SK-N-SH (cell line): ENCODE measurements around the gene SASH1.

ENCODE experiments used
- EP300 ChIP-seq, 2 experiments: IDR thresholded peaks; 2 replicates each; pipeline versions ENCODE4 v1.4.0 to v1.6.1; 2012; ENCODE audit warnings: borderline replicate concordance in 1 of 2, low read depth in 1 of 2, low read length in 1 of 2
- MXI1 ChIP-seq: IDR thresholded peaks from 2 replicates; pipeline ENCODE4 v1.6.1; 2012; ENCODE audit warnings: mild to moderate bottlenecking, low read depth, low read length, improper control_type of control experiment
- NFIC ChIP-seq: IDR thresholded peaks from 2 replicates; pipeline ENCODE4 v1.4.0; 2012; ENCODE audit warnings: borderline replicate concordance
- PBX3 ChIP-seq: IDR thresholded peaks from 2 replicates; pipeline ENCODE4; 2012
- POLR2AphosphoS5 ChIP-seq: IDR thresholded peaks from 2 replicates; pipeline ENCODE4 v1.6.1; 2012; ENCODE audit warnings: low read depth, low read length
- SIN3A ChIP-seq: IDR thresholded peaks from 2 replicates; pipeline ENCODE4 v1.6.1; 2012; ENCODE audit warnings: low read depth, mild to moderate bottlenecking, low read length, moderate library complexity, borderline replicate concordance
- TCF12 ChIP-seq: IDR thresholded peaks from 2 replicates; pipeline ENCODE4 v1.4.0; 2012
- YY1 ChIP-seq: IDR thresholded peaks from 2 replicates; pipeline ENCODE4 v1.4.0; 2012; ENCODE audit warnings: low read depth, mild to moderate bottlenecking
- TF ChIP-seq, protein P1 (sequence below): fragments of 200-600 bp; sonication (generic); IDR thresholded peaks from 2 replicates; pipeline ENCODE4 v1.6.1; 2017; ENCODE audit warnings: antibody characterized with exemption, mild to moderate bottlenecking, moderate library complexity
- TF ChIP-seq, protein P2 (sequence below): IDR thresholded peaks from 2 replicates; pipeline ENCODE4 v1.6.1; 2012; ENCODE audit warnings: mild to moderate bottlenecking, low read depth, low read length, moderate library complexity

- TF ChIP-seq, protein P1, sequence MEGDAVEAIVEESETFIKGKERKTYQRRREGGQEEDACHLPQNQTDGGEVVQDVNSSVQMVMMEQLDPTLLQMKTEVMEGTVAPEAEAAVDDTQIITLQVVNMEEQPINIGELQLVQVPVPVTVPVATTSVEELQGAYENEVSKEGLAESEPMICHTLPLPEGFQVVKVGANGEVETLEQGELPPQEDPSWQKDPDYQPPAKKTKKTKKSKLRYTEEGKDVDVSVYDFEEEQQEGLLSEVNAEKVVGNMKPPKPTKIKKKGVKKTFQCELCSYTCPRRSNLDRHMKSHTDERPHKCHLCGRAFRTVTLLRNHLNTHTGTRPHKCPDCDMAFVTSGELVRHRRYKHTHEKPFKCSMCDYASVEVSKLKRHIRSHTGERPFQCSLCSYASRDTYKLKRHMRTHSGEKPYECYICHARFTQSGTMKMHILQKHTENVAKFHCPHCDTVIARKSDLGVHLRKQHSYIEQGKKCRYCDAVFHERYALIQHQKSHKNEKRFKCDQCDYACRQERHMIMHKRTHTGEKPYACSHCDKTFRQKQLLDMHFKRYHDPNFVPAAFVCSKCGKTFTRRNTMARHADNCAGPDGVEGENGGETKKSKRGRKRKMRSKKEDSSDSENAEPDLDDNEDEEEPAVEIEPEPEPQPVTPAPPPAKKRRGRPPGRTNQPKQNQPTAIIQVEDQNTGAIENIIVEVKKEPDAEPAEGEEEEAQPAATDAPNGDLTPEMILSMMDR = no peak
- TF ChIP-seq MXI1 = no peak
- TF ChIP-seq YY1 = no peak
- TF ChIP-seq POLR2AphosphoS5 = no peak
- TF ChIP-seq EP300 (IDR thresholded peaks at IDR 0.05; ENCODE audit: borderline replicate concordance in 1 of 2, low read depth in 1 of 2, low read length in 1 of 2) = no peak
- TF ChIP-seq, protein P2, sequence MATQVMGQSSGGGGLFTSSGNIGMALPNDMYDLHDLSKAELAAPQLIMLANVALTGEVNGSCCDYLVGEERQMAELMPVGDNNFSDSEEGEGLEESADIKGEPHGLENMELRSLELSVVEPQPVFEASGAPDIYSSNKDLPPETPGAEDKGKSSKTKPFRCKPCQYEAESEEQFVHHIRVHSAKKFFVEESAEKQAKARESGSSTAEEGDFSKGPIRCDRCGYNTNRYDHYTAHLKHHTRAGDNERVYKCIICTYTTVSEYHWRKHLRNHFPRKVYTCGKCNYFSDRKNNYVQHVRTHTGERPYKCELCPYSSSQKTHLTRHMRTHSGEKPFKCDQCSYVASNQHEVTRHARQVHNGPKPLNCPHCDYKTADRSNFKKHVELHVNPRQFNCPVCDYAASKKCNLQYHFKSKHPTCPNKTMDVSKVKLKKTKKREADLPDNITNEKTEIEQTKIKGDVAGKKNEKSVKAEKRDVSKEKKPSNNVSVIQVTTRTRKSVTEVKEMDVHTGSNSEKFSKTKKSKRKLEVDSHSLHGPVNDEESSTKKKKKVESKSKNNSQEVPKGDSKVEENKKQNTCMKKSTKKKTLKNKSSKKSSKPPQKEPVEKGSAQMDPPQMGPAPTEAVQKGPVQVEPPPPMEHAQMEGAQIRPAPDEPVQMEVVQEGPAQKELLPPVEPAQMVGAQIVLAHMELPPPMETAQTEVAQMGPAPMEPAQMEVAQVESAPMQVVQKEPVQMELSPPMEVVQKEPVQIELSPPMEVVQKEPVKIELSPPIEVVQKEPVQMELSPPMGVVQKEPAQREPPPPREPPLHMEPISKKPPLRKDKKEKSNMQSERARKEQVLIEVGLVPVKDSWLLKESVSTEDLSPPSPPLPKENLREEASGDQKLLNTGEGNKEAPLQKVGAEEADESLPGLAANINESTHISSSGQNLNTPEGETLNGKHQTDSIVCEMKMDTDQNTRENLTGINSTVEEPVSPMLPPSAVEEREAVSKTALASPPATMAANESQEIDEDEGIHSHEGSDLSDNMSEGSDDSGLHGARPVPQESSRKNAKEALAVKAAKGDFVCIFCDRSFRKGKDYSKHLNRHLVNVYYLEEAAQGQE = no peak
- TF ChIP-seq TCF12 = no peak
- TF ChIP-seq SIN3A = no peak
- no peak; the same call in 1 of the 2 replicates for TF ChIP-seq NFIC
- no peak for TF ChIP-seq PBX3
Measured at GRCh38 chr6:148565930-148566663, 223.5 kb downstream of the SASH1 start.
